C4-2B (cell line): ENCODE measurements around the gene SLC49A3.

Experiments
- ZFX ChIP-seq: fragments of 450-650 bp; IDR thresholded peaks from 2 replicates; pipeline ENCODE4 v1.6.1; 2017
- TF ChIP-seq, protein P1 (sequence below): fragments of 450-650 bp; conservative IDR thresholded peaks from 2 replicates; pipeline ENCODE4 v1.5.1; 2017; ENCODE audit warnings: mild to moderate bottlenecking

DNA sequence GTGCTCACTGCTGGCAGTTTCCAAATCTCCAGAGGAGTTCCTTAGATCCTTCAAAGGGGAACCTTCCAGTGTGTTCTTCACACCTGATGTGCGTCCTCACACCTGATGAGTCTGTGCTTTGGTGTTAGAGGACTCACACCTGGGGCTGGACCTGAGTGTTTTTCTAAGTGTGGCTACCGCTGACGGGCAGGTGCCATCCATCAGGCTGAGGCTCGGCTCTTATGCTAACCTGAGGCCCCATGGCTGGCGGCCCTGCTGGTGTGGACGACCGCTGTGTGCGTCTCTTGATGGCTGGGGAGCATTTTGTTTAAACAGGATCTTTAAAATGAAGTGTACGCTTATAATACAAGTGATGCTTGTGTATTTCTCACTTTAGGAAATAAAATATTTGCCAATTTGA lies 45.1 kb upstream of the SLC49A3 start:
- TF ChIP-seq, protein P1, sequence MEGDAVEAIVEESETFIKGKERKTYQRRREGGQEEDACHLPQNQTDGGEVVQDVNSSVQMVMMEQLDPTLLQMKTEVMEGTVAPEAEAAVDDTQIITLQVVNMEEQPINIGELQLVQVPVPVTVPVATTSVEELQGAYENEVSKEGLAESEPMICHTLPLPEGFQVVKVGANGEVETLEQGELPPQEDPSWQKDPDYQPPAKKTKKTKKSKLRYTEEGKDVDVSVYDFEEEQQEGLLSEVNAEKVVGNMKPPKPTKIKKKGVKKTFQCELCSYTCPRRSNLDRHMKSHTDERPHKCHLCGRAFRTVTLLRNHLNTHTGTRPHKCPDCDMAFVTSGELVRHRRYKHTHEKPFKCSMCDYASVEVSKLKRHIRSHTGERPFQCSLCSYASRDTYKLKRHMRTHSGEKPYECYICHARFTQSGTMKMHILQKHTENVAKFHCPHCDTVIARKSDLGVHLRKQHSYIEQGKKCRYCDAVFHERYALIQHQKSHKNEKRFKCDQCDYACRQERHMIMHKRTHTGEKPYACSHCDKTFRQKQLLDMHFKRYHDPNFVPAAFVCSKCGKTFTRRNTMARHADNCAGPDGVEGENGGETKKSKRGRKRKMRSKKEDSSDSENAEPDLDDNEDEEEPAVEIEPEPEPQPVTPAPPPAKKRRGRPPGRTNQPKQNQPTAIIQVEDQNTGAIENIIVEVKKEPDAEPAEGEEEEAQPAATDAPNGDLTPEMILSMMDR = no peak
- no peak for TF ChIP-seq ZFX
